HG03103 (cell line): ENCODE measurements around the gene IGSF6.
"Not testable (repeated sequence)": the region's sequence is repeated elsewhere in the genome, so short reads cannot be mapped to it uniquely, and the experiment has no call there.

Experiments used
- ATAC-seq: cut with Tn5 transposase; IDR thresholded peaks from one replicate; pipeline ENCODE4 v1.9.1; 2021; ENCODE audit warnings: low read depth; ENCODE audit not compliant: unreplicated experiment

The IGSF6 gene

GRCh38 chr16:21630866-21631265 is 21.5 kb downstream of the IGSF6 start:
- not testable (repeated sequence) for ATAC-seq

DNA sequence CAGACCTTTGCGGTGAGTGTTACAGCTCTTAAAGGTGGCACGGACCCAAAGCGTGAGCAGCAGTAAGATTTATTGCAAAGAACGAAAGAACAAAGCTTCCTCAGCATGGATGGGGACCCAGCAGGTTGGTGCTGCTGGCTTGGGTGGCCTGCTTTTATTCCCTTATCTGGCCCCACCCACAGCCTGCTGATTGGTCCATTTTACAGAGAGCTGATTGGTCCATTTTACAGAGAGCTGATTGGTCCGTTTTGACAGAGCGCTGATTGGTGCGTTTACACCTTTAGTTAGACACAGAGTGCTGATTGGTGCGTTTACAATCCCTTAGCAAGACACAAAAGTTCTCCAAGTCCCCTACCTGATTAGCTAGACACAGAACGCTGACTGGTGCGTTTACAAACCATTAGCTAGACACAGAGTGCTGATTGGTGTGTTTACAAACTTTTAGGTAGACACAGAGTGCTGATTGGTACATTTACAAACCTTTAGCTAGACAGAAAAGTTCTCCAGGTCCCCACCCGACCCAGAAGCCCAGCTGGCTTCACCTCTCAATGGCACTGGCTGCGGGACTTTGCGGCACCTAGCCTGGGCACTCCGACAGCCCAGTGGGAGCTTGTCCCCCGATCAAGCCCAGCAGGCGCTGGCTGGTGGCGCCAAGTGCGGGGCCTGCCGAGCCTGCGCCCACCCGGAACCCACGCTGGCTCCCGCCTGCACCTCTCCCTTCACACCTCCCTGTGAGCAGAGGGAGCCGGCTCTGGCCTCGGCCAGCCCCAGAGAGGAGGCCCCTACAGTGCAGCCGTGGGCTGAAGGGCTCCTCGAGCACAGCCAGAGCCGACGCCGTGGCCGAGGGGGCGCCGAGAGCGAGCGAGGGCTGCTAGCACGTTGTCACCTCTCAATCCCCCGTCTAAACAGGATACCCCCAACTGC is 22.5 kb downstream of the IGSF6 start:
- ATAC-seq, result not testable (repeated sequence)

DNA sequence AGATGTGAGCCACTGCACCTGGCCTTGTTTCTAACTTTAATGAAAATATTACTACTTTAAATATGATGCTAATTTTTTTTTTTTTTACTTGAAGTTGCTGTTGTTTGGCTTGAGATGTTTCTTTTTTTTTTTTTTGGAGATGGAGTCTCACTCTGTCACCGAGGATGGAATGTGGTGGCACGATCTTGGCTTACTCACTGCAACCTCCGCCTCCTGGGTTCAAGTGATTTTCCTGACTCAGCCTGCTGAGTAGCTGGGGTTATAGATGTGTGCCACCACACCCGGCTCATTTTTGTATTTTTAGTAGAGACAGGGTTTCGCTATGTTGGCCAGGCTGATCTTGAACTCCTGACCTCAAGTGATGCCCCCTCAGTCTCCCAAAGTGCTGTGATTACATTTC is 23.6 kb downstream of the IGSF6 start:
- no peak for ATAC-seq

DNA sequence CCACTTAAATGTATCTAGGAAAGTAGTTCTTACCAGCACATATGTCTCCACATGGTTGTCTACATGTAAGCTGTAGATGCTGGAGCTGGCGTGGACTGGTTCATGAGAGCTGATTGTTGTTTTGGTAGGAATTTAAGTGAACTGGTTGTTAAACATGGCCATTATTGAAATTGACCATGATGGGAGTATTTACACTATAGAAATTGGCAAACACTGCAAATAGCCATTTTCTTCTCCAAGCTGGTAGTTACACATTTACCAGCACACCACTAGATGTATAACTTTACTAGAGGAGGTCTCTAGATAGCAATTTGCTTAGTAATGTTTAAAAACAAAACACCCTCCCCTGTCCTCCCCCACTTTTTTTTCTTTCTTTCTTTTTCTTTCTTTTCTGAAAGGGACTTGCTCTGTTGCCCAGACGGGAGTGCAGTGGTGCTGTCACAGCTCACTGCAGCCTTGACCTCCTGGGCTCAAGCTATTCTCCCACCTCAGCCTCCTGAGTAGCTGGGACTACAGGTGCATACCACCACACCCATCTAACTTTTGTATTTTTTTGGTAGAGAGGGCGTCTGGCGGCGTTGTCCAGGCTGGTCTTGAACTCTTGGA is 24.2 kb downstream of the IGSF6 start:
- no peak for ATAC-seq

DNA sequence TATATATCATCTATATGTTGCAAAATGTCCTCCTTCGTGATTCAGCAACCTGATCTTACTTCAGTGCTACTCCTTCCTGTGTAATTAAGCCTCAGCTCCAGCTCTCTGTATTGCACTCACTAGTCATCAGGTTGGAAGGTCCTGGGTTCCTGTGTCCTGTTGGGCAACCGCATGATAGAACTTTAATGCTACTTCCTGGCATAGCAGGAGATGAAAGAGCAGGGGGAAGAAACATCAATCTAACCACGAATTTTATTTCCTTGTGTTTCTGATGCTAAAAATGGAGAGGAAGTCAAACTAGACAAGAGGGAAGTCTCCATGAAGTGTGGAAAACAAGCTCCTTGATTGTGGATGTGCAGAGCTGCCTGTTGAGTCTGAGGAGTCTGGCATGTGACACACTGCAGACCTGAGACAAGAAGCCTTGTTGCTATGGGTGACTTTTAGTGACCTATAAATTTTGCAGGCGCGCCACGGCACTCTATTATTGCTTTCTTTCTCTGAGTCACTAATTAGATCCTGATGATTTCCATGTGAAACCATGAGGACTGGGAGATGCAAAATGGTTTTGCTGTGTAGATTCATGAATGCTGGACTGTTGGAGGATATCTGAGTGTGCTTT is 25.6 kb downstream of the IGSF6 start:
- no peak for ATAC-seq

DNA sequence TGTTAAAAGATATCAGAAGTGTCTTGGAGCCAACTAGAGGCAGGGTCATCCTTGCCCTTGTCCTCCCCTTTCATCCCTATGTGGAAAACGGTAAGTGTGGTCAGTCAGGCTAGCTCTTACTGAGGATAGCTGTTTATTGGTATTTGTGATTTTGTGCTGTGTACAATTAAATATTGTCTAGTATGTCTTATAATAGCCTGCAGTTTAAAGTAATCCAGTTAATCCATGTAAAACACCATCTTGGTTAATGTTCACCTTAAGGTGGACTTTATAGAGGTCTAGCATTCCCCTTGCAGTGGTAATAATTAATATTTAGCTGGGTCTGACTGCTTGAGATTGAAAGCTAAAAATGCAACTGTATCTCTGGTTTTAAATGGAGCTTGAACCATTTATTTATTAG is 27.4 kb downstream of the IGSF6 start:
- no peak for ATAC-seq

DNA sequence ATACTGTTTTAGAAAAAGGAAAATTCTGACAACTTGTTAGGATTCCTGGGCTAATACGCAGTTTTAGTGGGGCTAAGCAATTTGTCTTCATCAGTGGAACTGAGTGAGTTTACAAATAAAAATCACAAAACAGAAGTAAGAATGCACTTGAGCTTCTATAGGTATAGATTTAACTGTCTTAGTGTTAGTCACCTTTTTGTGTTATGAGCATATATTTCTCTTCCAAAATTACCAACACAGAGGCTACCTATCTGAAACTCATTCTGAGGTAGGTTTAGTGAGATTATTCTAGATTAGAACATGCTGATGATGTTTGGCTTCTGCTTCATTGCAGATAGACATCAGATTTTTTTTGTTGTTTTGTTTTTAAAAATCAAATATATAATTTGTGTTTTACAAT is 29.9 kb downstream of the IGSF6 start:
- no peak for ATAC-seq

- ATAC-seq, result no peak
Measured at GRCh38 chr16:21620592-21620991, 31.8 kb downstream of the IGSF6 start.

DNA sequence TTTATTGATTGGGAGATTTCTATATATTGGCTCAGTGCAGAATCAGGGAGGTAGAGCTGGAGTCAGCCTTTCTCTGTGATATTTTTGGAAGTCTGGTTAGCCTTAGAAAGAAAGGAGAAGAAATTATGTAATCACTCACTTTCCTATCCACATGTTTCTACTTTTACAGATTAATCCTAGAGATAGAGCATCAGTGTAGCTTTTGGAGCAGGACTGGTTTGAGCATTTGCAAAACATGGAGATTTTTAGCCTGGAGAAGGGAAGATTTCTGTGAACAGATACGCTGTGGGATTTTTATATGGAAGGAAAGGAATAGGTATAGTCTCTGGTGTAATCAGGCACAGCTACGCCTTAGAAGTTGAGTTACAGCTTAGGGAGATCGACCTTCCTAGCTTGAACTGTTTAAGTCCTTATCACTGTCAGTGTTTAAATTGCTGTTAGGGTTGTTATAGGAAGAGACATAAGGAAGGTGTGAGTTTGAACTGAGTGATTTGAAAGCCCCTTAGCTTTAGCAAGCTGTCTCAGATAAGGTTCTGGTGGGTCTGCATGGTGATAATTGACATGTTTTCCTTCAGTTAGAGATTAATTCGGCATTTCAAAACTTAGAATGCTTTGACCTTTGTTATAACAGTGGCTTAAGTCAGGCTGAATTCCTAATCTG is 32.5 kb downstream of the IGSF6 start:
- ATAC-seq, result no peak

GRCh38 chr16:21618281-21618680 is 34.1 kb downstream of the IGSF6 start:
- ATAC-seq, result no peak

DNA sequence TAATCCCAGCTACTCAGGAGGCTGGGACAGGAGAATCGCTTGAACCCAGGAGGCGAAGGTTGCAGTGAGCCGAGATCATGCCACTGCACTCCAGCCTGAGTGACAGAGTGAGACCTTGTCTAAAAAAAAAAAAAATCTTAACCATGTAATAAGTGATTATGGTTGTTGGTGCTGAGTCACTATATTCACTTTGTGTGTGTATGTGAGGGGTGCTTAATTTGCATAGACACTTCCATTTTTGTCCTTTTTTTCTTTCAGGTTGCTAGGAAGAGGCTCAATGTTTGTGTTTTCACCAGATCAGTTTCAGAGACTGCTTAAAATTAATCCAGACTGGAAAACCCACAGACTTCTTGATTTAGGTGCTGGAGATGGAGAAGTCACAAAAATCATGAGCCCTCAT is 34.8 kb downstream of the IGSF6 start:
- ATAC-seq, result no peak

DNA sequence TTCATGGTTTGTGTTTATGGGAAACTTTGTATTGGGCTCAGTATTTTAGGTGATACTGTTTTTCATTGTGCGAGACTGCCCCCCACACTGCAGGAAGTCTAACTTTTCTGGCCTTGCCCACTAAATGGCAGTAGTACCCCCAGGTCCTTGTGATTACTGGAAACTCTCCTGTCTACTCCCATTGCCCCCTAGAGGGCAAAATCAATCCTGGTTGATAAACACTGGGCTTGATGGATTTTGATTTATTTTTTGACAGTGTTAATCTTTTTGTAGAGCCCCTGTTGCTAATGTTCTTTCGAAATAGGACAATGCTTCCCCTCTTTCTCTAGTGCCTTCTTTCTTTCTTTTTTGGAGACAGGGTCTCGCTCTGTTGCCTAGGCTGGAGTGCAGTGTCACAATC is 37.5 kb downstream of the IGSF6 start:
- no peak for ATAC-seq

- no peak for ATAC-seq
Measured at GRCh38 chr16:21613781-21614180, 38.6 kb downstream of the IGSF6 start.

DNA sequence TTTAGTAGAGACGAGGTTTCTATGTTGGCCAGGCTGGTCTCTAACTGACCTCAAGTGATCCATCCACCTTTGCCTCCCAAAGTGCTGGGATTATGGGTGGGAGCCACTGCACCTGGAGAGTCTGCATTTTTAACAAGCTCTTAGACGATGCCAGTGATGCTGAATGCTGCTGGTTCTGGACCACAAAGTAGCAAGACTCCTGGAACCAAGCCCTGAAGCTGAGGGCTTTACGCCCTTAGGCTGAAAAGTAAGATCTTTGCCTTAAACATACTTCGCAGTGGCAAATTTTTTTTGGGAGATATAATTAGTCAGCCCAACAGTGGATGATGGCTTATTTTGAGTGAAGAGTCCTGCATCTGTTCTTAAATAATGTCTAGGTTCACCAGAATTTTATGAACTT is 39.0 kb downstream of the IGSF6 start:
- no peak for ATAC-seq

DNA sequence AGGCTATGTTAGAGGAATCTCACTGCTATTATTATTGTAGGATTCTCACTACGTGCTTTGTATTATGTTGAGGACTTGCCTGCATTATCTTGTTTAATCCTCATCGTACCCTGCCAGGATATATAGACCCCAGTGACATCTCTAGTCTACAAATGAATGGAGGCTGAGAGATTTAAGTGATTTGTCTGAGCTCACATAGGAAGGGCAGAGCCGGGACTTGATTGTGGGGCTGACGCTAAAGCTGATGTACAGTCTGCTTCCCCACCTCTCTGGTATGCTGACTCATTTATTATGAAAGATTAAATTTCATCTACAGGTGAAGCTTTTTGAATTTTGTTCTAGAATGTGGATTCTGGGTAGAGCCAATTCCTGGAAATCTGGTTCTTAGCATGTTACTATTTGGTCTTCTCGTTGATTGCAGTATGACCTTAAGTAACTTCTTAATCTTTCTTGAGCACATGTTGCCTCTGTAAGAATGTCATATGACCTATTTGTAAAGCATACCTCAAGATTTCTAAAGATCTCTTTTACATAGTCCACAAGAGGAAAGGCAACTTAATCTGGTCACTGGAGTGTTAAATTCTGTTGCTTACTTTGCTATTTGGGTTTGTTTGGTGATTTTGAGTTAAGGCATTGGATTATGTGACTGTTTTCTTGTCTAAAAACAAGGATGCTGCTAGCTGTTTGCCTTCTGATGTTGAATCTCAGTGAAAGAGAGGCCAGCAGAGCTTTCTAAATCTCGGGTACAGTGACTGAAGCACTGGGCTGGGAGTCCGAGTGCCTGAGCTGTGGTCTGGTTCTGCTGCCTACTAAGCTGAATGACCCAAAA is 40.6 kb downstream of the IGSF6 start:
- ATAC-seq, result no peak

DNA sequence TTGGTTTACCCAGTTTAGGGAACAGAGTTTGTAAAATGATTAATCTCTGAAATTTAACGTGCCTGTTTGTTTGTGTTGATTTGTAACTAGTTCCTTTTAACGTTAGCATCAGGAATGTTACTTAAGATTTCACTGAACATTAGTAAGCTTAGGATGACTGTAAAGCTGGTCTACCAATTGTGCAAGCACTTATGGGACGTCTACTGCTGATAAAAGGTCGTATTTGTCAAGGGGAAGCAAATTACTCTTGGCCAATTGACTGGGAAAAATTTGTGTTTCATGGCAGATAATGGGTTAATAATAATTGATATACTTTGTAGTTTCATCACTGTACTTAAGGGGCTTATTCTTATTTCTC is 41.2 kb downstream of the IGSF6 start:
- ATAC-seq, result no peak

- no peak for ATAC-seq
Measured at GRCh38 chr16:21610766-21611165, 41.6 kb downstream of the IGSF6 start.

GRCh38 chr16:21610006-21610544 is 42.3 kb downstream of the IGSF6 start:
- no peak for ATAC-seq

GRCh38 chr16:21608639-21609328 is 43.6 kb downstream of the IGSF6 start:
- no peak for ATAC-seq
